ENCODE results near the gene ODAD4. TPM values are rescaled to one million over a fixed set of nuclear protein-coding genes. Genes with fewer than 3 reads are reported as not detected.
"Not testable (repeated sequence)": the region's sequence is repeated elsewhere in the genome, so short reads cannot be mapped to it uniquely, and the experiment has no call there.

The ODAD4 gene
- total RNA-seq, 1 experiment from 2014 or later = 0.15 TPM

DNA sequence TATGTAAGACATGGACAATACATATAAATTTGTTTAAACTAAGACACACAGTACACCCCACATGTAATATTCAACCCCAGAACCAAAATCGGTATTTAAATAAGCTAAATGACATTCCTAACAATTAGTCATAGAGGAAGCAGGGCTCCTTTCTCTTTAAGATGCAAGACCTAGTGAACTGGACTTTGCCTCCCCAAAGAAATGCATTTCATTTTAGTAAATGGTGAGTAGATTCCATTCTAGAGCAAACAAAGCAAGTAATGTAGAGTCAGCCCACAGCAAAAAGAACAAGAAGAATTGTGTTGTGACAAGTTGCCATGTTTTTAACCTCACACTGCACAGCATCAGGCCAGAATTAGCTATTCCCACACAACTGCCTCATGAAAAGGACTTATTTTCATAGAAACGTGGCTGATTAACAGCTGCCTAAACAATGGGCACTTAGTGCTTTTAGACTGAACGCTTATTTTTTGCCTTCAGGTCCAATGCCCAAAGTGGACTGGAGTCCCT is 72.4 kb downstream of the ODAD4 start:
- intact Hi-C loops (cut with micrococcal nuclease) = no loop called here
- peaks cover 26% of the 10 kb centered on the region for H3K36me3 ChIP-seq (ENCODE audit: low read depth, low read length)
- ChIA-PET POLR2A (ENCODE audit: unreplicated experiment) (no interaction called here), CTCF (interaction anchor here (0.6 kb wide), 1 partner anchor 14 kb away, joined by 3 read pairs; the partner anchor contains the start of gene DNAJC7)
- H3K9ac ChIP-seq (ENCODE audit: low read length) = no peak overlapping the region
- peak; percentile 71 for ATAC-seq
- DNase-seq = peak; percentile 39
- H3F3A ChIP-seq (ENCODE audit: low read length, unreplicated experiment) = no peaks in the 10 kb centered on the region
- no peaks in the 10 kb centered on the region for H3K27me3 ChIP-seq (ENCODE audit: low read length)
- no peaks in the 10 kb centered on the region for H3K9me2 ChIP-seq (replicated peaks; ENCODE audit: low read length)
- peak overlapping the region; percentile 30 for H3K4me2 ChIP-seq (ENCODE audit: low read length)
- no peak overlapping the region for H3K27ac ChIP-seq (ENCODE audit: low read length)
- no peak overlapping the region for H3K4me3 ChIP-seq (ENCODE audit: low read length)
- H3K4me1 ChIP-seq (ENCODE audit: insufficient read depth, low read length) = peaks cover 11% of the 10 kb centered on the region
- no peak overlapping the region for H2AFZ ChIP-seq (ENCODE audit: low read length)
- TF ChIP-seq, protein P1, sequence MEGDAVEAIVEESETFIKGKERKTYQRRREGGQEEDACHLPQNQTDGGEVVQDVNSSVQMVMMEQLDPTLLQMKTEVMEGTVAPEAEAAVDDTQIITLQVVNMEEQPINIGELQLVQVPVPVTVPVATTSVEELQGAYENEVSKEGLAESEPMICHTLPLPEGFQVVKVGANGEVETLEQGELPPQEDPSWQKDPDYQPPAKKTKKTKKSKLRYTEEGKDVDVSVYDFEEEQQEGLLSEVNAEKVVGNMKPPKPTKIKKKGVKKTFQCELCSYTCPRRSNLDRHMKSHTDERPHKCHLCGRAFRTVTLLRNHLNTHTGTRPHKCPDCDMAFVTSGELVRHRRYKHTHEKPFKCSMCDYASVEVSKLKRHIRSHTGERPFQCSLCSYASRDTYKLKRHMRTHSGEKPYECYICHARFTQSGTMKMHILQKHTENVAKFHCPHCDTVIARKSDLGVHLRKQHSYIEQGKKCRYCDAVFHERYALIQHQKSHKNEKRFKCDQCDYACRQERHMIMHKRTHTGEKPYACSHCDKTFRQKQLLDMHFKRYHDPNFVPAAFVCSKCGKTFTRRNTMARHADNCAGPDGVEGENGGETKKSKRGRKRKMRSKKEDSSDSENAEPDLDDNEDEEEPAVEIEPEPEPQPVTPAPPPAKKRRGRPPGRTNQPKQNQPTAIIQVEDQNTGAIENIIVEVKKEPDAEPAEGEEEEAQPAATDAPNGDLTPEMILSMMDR (conservative IDR thresholded peaks at IDR 0.05; ENCODE audit: low read depth, low read length) = no peak
- TF ChIP-seq EZH2 (IDR thresholded peaks at IDR 0.05; ENCODE audit: low read length, unreplicated experiment) (no peak), EZH2phosphoT487 (IDR thresholded peaks at IDR 0.05; ENCODE audit: borderline replicate concordance, low read length) (no peak)
- peaks cover 71% of the 10 kb centered on the region for H3K79me2 ChIP-seq (ENCODE audit: low read length)
- BruUV-seq (replicated peaks) = no TSS peak
- no peaks in the 10 kb centered on the region for H3K9me3 ChIP-seq (ENCODE audit: low read length)
- H4K20me1 ChIP-seq (ENCODE audit: low read length) = no peaks in the 10 kb centered on the region; the same call in none of the 2 replicates

DNA sequence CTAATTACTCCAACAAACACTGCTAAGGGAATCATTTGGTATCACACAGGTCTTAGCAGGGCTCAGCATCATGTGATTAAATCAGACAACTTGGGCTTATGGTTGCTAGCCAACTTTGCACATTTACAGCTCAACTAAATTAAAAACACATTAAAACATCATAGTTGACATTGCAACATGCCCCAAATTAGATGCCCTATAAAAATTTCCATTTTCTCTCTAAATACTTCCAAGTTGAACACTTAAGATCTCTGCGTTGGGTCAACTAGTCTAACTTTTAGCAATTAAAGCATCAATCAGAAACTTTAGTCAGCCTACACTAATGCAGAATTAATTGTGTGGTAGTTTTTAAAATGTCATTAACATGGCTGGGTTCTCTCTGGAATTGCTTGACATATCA is 74.7 kb downstream of the ODAD4 start:
- TF ChIP-seq EZH2 (IDR thresholded peaks at IDR 0.05; ENCODE audit: low read length, unreplicated experiment) (no peak), EZH2phosphoT487 (IDR thresholded peaks at IDR 0.05; ENCODE audit: borderline replicate concordance, low read length) (no peak)
- TF ChIP-seq, protein P1 (conservative IDR thresholded peaks at IDR 0.05; ENCODE audit: low read depth, low read length) = no peak
- peaks cover 91% of the 10 kb centered on the region for H3K79me2 ChIP-seq (ENCODE audit: low read length)
- no peak overlapping the region for H3K27ac ChIP-seq (ENCODE audit: low read length)
- ChIA-PET POLR2A (ENCODE audit: unreplicated experiment) (no interaction called here), CTCF (no interaction called here)
- intact Hi-C loops (cut with micrococcal nuclease) = no loop called here
- peaks cover 11% of the 10 kb centered on the region for H3K4me1 ChIP-seq (ENCODE audit: insufficient read depth, low read length)
- H3K4me3 ChIP-seq (ENCODE audit: low read length) = no peak overlapping the region
- H3F3A ChIP-seq (ENCODE audit: low read length, unreplicated experiment) = no peaks in the 10 kb centered on the region
- H3K36me3 ChIP-seq (ENCODE audit: low read depth, low read length) = peaks cover 20% of the 10 kb centered on the region
- H3K9me2 ChIP-seq (replicated peaks; ENCODE audit: low read length) = no peaks in the 10 kb centered on the region
- H4K20me1 ChIP-seq (ENCODE audit: low read length) = no peaks in the 10 kb centered on the region; the same call in none of the 2 replicates
- H3K27me3 ChIP-seq (ENCODE audit: low read length) = no peaks in the 10 kb centered on the region
- DNase-seq = no peak
- no TSS peak for BruUV-seq (replicated peaks)
- no peaks in the 10 kb centered on the region for H3K9me3 ChIP-seq (ENCODE audit: low read length)
- no peak overlapping the region for H2AFZ ChIP-seq (ENCODE audit: low read length)
- no peak overlapping the region for H3K9ac ChIP-seq (ENCODE audit: low read length)
- no peak overlapping the region for H3K4me2 ChIP-seq (ENCODE audit: low read length)
- ATAC-seq = no peak

DNA sequence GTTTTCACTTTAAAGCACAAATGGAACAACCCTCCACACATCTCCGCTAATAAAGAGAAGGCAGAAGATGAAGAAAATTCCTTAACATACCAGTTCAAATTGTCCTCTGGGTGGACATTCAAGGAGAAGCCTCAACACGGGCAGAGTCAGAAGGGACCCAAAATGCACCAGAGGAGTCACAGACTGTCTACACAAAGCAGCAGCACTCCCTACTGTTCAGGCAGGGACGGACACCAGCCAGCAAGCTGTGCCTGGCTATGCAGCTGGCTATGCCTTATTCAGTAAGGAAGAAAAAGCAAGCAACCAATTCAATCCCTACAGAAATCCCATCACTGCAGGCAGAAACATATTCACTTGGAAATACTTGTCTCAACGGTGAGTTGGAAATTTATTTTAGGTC is 78.8 kb downstream of the ODAD4 start:
- no peaks in the 10 kb centered on the region for H3K9me3 ChIP-seq (ENCODE audit: low read length)
- H3K27ac ChIP-seq (ENCODE audit: low read length) = no peak overlapping the region
- no peaks in the 10 kb centered on the region for H3K36me3 ChIP-seq (ENCODE audit: low read depth, low read length)
- H3F3A ChIP-seq (ENCODE audit: low read length, unreplicated experiment) = no peaks in the 10 kb centered on the region
- ChIA-PET POLR2A (ENCODE audit: unreplicated experiment) (interaction anchor here (0.6 kb wide), 2 partner anchors 11 to 32 kb away, joined by 3 read pairs; no protein-coding TSS in a partner anchor), CTCF (no interaction called here)
- H3K27me3 ChIP-seq (ENCODE audit: low read length) = no peaks in the 10 kb centered on the region
- no peak overlapping the region for H3K4me2 ChIP-seq (ENCODE audit: low read length)
- no peak overlapping the region for H2AFZ ChIP-seq (ENCODE audit: low read length)
- peaks cover 7% of the 10 kb centered on the region; the same call in 1 of the 2 replicates for H3K4me1 ChIP-seq (ENCODE audit: insufficient read depth, low read length)
- BruUV-seq (replicated peaks) = no TSS peak
- TF ChIP-seq, protein P1 (conservative IDR thresholded peaks at IDR 0.05; ENCODE audit: low read depth, low read length) = peak; percentile 40
- TF ChIP-seq EZH2 (IDR thresholded peaks at IDR 0.05; ENCODE audit: low read length, unreplicated experiment) = no peak
- peaks cover 96% of the 10 kb centered on the region for H3K79me2 ChIP-seq (ENCODE audit: low read length)
- peaks cover 10% of the 10 kb centered on the region for H4K20me1 ChIP-seq (ENCODE audit: low read length)
- intact Hi-C loops (cut with micrococcal nuclease) = no loop called here
- H3K9me2 ChIP-seq (replicated peaks; ENCODE audit: low read length) = no peaks in the 10 kb centered on the region
- no peak overlapping the region for H3K4me3 ChIP-seq (ENCODE audit: low read length)
- no peak overlapping the region for H3K9ac ChIP-seq (ENCODE audit: low read length)
- no peak for ATAC-seq
- DNase-seq = no peak

DNA sequence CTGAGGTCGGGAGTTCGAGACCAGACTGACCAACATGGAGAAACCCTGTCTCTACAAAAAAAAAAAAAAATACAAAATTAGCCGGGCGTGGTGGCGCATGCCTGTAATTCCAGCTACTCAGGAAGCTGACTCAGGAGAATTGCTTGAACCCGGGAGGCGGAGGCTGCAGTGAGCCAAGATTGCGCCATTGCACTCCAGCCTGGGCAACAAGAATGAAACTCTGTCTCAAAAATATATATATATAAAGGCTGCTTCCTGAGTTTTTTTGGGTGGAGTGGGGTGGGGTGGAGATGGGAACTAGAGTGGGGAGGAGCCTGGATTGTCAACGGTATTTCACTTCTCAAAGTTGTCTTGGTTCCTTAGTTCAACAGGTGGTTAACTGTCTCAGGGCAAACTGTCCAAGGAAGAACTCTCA is 79.9 kb downstream of the ODAD4 start:
- H3K36me3 ChIP-seq (ENCODE audit: low read depth, low read length); H3K27ac ChIP-seq (ENCODE audit: low read length); H2AFZ ChIP-seq (ENCODE audit: low read length); BruUV-seq (replicated peaks); ATAC-seq; H3K4me3 ChIP-seq (ENCODE audit: low read length); H3K4me2 ChIP-seq (ENCODE audit: low read length); POLR2A ChIA-PET (ENCODE audit: unreplicated experiment); H3K9me3 ChIP-seq (ENCODE audit: low read length); H3K4me1 ChIP-seq (ENCODE audit: insufficient read depth, low read length); CTCF ChIA-PET; H3K27me3 ChIP-seq (ENCODE audit: low read length); intact Hi-C loops (cut with micrococcal nuclease); H3K9ac ChIP-seq (ENCODE audit: low read length); H3F3A ChIP-seq (ENCODE audit: low read length, unreplicated experiment); DNase-seq; H3K9me2 ChIP-seq (replicated peaks; ENCODE audit: low read length): not testable (repeated sequence)
- H4K20me1 ChIP-seq (ENCODE audit: low read length) = peaks cover 10% of the 10 kb centered on the region
- peaks cover 96% of the 10 kb centered on the region for H3K79me2 ChIP-seq (ENCODE audit: low read length)
